HL-60 (cell line): ENCODE results near the gene HOXC4.

Experiments used
- DNase-seq, 2 experiments: peaks; one replicate each; pipeline ENCODE4 v3.0.0-alpha.2; 2010 to 2020; ENCODE audit warnings: low read depth in 1 of 2, low spot score in 1 of 2
- H3K27ac ChIP-seq: fragments of 250-450 bp; sonication (Bioruptor Pico); replicated peaks from 2 replicates; pipeline ENCODE4 v1.5.1; 2020; ENCODE audit warnings: mild to moderate bottlenecking, moderate library complexity
- H3K27me3 ChIP-seq: fragments of 250-450 bp; sonication (Bioruptor Pico); 2 replicates; pipeline ENCODE4 v1.5.1; 2021; ENCODE audit warnings: mild to moderate bottlenecking, moderate library complexity; ENCODE audit not compliant: insufficient read depth, poor library complexity, severe bottlenecking
- H3K4me3 ChIP-seq: replicated peaks from 2 replicates; pipeline ENCODE4 v1.5.1; 2011; ENCODE audit warnings: mild to moderate bottlenecking, control low read depth, low read length; ENCODE audit not compliant: insufficient read depth
- CTCF ChIP-seq: IDR thresholded peaks from one replicate; pipeline ENCODE4 v1.5.1; 2011; ENCODE audit warnings: low read length, control low read depth, inconsistent platforms; ENCODE audit not compliant: insufficient read depth
- GABPA ChIP-seq: IDR thresholded peaks from 2 replicates; pipeline ENCODE4 v1.6.1; 2012; ENCODE audit warnings: low read depth
- POLR2AphosphoS5 ChIP-seq: IDR thresholded peaks from 2 replicates; pipeline ENCODE4 v1.6.1; 2012; ENCODE audit warnings: low read depth
- SPI1 ChIP-seq: IDR thresholded peaks from 2 replicates; pipeline ENCODE4 v1.6.1; 2012; ENCODE audit warnings: low read depth, mild to moderate bottlenecking, borderline replicate concordance
- TF ChIP-seq, protein P1 (sequence below): IDR thresholded peaks from 2 replicates; pipeline ENCODE4 v1.6.1; 2012; ENCODE audit warnings: low read depth; ENCODE audit not compliant: insufficient replicate concordance

HOXC4 gene

GRCh38 chr12:54019924-54020590 lies 33.6 kb upstream of the HOXC4 start:
- Histone ChIP-seq H3K27ac (no peak overlapping the region), H3K4me3 (no peak overlapping the region), H3K27me3 (peaks cover 25% of the 10 kb centered on the region)
- TF ChIP-seq GABPA (no peak), CTCF (no peak), SPI1 (no peak), POLR2AphosphoS5 (no peak)
- TF ChIP-seq, protein P1, sequence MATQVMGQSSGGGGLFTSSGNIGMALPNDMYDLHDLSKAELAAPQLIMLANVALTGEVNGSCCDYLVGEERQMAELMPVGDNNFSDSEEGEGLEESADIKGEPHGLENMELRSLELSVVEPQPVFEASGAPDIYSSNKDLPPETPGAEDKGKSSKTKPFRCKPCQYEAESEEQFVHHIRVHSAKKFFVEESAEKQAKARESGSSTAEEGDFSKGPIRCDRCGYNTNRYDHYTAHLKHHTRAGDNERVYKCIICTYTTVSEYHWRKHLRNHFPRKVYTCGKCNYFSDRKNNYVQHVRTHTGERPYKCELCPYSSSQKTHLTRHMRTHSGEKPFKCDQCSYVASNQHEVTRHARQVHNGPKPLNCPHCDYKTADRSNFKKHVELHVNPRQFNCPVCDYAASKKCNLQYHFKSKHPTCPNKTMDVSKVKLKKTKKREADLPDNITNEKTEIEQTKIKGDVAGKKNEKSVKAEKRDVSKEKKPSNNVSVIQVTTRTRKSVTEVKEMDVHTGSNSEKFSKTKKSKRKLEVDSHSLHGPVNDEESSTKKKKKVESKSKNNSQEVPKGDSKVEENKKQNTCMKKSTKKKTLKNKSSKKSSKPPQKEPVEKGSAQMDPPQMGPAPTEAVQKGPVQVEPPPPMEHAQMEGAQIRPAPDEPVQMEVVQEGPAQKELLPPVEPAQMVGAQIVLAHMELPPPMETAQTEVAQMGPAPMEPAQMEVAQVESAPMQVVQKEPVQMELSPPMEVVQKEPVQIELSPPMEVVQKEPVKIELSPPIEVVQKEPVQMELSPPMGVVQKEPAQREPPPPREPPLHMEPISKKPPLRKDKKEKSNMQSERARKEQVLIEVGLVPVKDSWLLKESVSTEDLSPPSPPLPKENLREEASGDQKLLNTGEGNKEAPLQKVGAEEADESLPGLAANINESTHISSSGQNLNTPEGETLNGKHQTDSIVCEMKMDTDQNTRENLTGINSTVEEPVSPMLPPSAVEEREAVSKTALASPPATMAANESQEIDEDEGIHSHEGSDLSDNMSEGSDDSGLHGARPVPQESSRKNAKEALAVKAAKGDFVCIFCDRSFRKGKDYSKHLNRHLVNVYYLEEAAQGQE: no peak
- DNase-seq: no peak

DNA sequence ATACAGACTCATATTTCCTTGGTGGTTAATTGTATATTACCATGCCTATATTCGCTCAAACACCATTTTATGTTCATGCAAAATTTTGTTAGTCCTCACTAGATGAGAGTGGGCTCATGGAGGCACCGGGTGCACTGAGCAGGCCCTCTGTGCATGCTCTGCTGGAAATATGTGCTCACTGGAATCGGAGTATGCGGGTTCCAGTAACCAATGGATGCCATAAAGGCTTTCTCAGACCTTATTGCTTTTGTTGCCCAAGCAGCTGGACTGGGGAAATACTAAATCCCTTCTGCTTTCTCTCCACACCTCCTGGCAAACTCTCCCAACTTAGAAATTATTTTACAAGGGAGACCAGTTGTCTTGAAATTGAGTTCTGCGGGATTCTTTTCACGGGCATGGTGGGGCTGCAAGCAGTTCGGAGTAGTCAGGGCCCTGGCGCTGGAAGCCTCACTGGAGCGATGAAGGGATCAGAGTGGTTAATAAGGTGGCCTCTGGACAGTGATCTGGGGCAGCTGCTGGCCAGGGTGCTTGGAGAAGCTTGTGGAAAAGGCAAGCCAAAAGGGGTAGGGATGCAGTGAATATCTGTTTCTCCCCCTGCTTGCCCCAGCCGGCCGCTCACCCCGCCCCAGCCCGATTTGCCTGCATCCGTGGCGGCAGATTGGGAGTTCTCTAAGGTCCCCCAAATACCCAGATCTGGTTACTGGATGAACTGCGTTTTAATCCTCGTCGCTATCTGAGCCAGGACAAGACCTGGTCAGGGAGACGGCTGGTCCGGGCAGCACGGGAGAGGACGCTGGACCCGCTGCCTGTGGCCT lies 32.8 kb upstream of the HOXC4 start:
- Histone ChIP-seq H3K27ac (no peak overlapping the region), H3K27me3 (peaks cover 18% of the 10 kb centered on the region)

More for the DNA sequence above, 32.8 kb upstream of the HOXC4 start:
- no peak for TF ChIP-seq CTCF
- no peak for TF ChIP-seq GABPA
- TF ChIP-seq, protein P1: no peak
- TF ChIP-seq SPI1: no peak
- TF ChIP-seq POLR2AphosphoS5: no peak
- no peak overlapping the region for H3K4me3 ChIP-seq
- no peak for DNase-seq
